T47D (cell line): ENCODE results near the gene PAX4.
A peak's percentile ranks its signal among the peaks of the same experiment; 100 is the strongest.

Source experiments
- DNase-seq, 2 experiments: peaks; one replicate each; pipeline versions ENCODE4 v3.0.0 to v3.0.0-alpha.2; 2011 to 2012; ENCODE audit warnings: low read depth in 1 of 2, low spot score in 1 of 2
- JUND ChIP-seq: IDR thresholded peaks from 2 replicates; pipeline ENCODE4 v1.6.1; 2012; ENCODE audit warnings: low read depth
- in situ Hi-C: cut with HindIII; loops from 2 replicates; pipeline ENCODE4 v1.10.0; 2016; ENCODE audit warnings: low sequenced_read_pairs, low pct_unique_long_range_greater_than_20kb

PAX4 gene

GRCh38 chr7:127650847-127651555 lies 33.1 kb upstream of the PAX4 start:
- peak in 1 of 2 experiments; percentile 1 for DNase-seq
- TF ChIP-seq JUND: no peak
- in situ Hi-C loops: no loop called here

- no peak for DNase-seq
- in situ Hi-C loops: no loop called here
- TF ChIP-seq JUND: no peak
Observed at GRCh38 chr7:127648986-127649385, 31.0 kb upstream of the PAX4 start.

- no peak for TF ChIP-seq JUND
- no peak for DNase-seq
- in situ Hi-C loops: no loop called here
Observed at GRCh38 chr7:127647636-127648035, 29.7 kb upstream of the PAX4 start.

- in situ Hi-C loops: no loop called here
- no peak for TF ChIP-seq JUND
- DNase-seq: no peak
Observed at GRCh38 chr7:127644484-127644883, 26.5 kb upstream of the PAX4 start.

- TF ChIP-seq JUND: no peak
- in situ Hi-C loops: no loop called here
- no peak for DNase-seq
Observed at GRCh38 chr7:127638197-127638596, 20.3 kb upstream of the PAX4 start.

GRCh38 chr7:127635659-127636285 lies 17.8 kb upstream of the PAX4 start:
- no peak for DNase-seq
- TF ChIP-seq JUND: no peak
- in situ Hi-C loops: no loop called here

- in situ Hi-C loops: no loop called here
- DNase-seq: no peak
- no peak for TF ChIP-seq JUND
Observed at GRCh38 chr7:127632276-127632910, 14.5 kb upstream of the PAX4 start.

GRCh38 chr7:127629268-127629854 lies 11.4 kb upstream of the PAX4 start:
- in situ Hi-C loops: no loop called here
- DNase-seq: peak in 1 of 2 experiments; percentile 27
- no peak for TF ChIP-seq JUND

GRCh38 chr7:127628445-127628844 lies 10.5 kb upstream of the PAX4 start:
- in situ Hi-C loops: no loop called here
- no peak for TF ChIP-seq JUND
- no peak for DNase-seq

- no peak for DNase-seq
- no peak for TF ChIP-seq JUND
- in situ Hi-C loops: no loop called here
Observed at GRCh38 chr7:127625331-127625730, 7.4 kb upstream of the PAX4 start.

GRCh38 chr7:127620406-127621233 lies 2.7 kb upstream of the PAX4 start:
- in situ Hi-C loops: no loop called here
- no peak for TF ChIP-seq JUND
- DNase-seq: no peak

GRCh38 chr7:127619681-127620405 lies 1.9 kb upstream of the PAX4 start:
- no peak for TF ChIP-seq JUND
- DNase-seq: no peak
- in situ Hi-C loops: no loop called here
